Measurements from ENCODE around the gene FBRSL1. TPM values are rescaled to one million over a fixed set of nuclear protein-coding genes. Genes with fewer than 3 reads are reported as not detected.

Gene FBRSL1
- total RNA-seq, 3 donors from 2014 or later = 3.5 to 9.8 (median 7.2) TPM

GRCh38 chr12:132549059-132549458, 59.1 kb downstream of the FBRSL1 start:
- H3K4me3 ChIP-seq = no peak overlapping the region
- H3K27me3 ChIP-seq = no peaks in the 10 kb centered on the region
- TF ChIP-seq, protein P1, sequence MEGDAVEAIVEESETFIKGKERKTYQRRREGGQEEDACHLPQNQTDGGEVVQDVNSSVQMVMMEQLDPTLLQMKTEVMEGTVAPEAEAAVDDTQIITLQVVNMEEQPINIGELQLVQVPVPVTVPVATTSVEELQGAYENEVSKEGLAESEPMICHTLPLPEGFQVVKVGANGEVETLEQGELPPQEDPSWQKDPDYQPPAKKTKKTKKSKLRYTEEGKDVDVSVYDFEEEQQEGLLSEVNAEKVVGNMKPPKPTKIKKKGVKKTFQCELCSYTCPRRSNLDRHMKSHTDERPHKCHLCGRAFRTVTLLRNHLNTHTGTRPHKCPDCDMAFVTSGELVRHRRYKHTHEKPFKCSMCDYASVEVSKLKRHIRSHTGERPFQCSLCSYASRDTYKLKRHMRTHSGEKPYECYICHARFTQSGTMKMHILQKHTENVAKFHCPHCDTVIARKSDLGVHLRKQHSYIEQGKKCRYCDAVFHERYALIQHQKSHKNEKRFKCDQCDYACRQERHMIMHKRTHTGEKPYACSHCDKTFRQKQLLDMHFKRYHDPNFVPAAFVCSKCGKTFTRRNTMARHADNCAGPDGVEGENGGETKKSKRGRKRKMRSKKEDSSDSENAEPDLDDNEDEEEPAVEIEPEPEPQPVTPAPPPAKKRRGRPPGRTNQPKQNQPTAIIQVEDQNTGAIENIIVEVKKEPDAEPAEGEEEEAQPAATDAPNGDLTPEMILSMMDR (IDR thresholded peaks at IDR 0.05) = no peak
- TF ChIP-seq POLR2A (IDR thresholded peaks at IDR 0.05) = no peak
- intact Hi-C loops (cut with DNase I; ENCODE audit: low total_unique reads) = no loop called here
- DNase-seq (ENCODE audit: low spot score in 2 of 2) = no peak
- H3K27ac ChIP-seq = no peak overlapping the region
- H3K4me1 ChIP-seq = no peaks in the 10 kb centered on the region
- no peaks in the 10 kb centered on the region for H3K9me3 ChIP-seq
- no peaks in the 10 kb centered on the region for H3K36me3 ChIP-seq

DNA sequence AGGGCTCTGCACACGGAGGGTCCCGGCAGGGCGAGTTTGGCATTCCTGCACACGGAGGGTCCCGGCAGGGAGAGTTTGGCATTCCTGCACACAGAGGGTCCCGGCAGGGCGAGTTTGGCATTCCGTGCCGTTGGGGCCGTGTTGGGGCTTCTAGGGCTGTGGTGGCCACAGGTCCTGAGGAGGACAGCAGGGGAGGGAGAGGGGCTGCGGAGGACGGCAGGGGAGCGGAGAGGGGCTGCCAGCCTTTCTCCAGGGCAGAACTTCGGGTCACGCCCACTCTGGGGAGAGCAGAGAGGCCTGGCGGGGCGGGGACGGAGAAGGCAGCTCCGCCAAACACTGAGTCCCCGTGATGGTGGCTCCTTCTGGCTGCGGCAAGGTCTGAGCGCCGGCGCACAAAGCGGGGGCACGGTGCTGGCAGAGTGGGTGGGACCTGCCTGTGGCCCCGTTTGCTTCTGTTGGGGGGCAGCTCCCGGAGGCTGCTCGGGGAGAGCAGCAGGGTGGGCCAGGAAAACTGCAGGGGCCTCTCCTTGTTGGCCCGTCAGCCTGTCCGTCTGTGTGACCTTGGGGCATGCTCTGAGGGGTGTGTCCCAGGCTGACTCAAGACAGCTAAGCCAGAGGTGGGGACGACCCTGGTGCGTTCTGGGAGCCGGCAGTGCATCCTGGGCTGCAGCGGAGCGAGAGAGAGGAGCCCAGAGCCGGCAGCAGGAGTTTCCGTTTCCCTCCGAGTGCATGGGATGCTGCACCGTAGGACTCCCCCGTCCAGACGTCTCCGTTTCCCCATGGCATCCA, 60.3 kb downstream of the FBRSL1 start:
- intact Hi-C loops (cut with DNase I; ENCODE audit: low total_unique reads) = no loop called here
- DNase-seq (ENCODE audit: low spot score in 2 of 2) = no peak
- H3K27ac ChIP-seq = no peak overlapping the region
- no peaks in the 10 kb centered on the region for H3K9me3 ChIP-seq
- H3K4me1 ChIP-seq = no peaks in the 10 kb centered on the region
- TF ChIP-seq POLR2A (IDR thresholded peaks at IDR 0.05) = no peak
- TF ChIP-seq, protein P1 (IDR thresholded peaks at IDR 0.05) = no peak
- no peak for TF ChIP-seq POLR2AphosphoS5 (IDR thresholded peaks at IDR 0.05)
- no peak overlapping the region for H3K4me3 ChIP-seq
- no peaks in the 10 kb centered on the region for H3K27me3 ChIP-seq
- H3K36me3 ChIP-seq = no peaks in the 10 kb centered on the region

GRCh38 chr12:132550830-132551640, 61.1 kb downstream of the FBRSL1 start:
- H3K4me1 ChIP-seq = no peaks in the 10 kb centered on the region
- no peaks in the 10 kb centered on the region for H3K36me3 ChIP-seq
- intact Hi-C loops (cut with DNase I; ENCODE audit: low total_unique reads) = no loop called here
- TF ChIP-seq, protein P1 (IDR thresholded peaks at IDR 0.05) = no peak
- TF ChIP-seq POLR2A (IDR thresholded peaks at IDR 0.05) (no peak), POLR2AphosphoS5 (IDR thresholded peaks at IDR 0.05) (no peak)
- no peak overlapping the region for H3K27ac ChIP-seq
- H3K4me3 ChIP-seq = no peak overlapping the region
- H3K27me3 ChIP-seq = no peaks in the 10 kb centered on the region
- no peaks in the 10 kb centered on the region for H3K9me3 ChIP-seq
- DNase-seq (ENCODE audit: low spot score in 2 of 2) = no peak

- no peak overlapping the region for H3K4me3 ChIP-seq
- H3K4me1 ChIP-seq = no peaks in the 10 kb centered on the region
- intact Hi-C loops (cut with DNase I; ENCODE audit: low total_unique reads) = no loop called here
- TF ChIP-seq, protein P1 (IDR thresholded peaks at IDR 0.05) = no peak
- TF ChIP-seq POLR2A (IDR thresholded peaks at IDR 0.05) (no peak), POLR2AphosphoS5 (IDR thresholded peaks at IDR 0.05) (no peak)
- no peaks in the 10 kb centered on the region for H3K9me3 ChIP-seq
- DNase-seq (ENCODE audit: low spot score in 2 of 2) = no peak
- no peaks in the 10 kb centered on the region for H3K27me3 ChIP-seq
- H3K36me3 ChIP-seq = no peaks in the 10 kb centered on the region
- no peak overlapping the region for H3K27ac ChIP-seq
Measured at GRCh38 chr12:132551641-132552031, 61.7 kb downstream of the FBRSL1 start.

Data from breast epithelium (tissue), 4 donors.